ENCODE data around the gene GRIA1. TPM values are rescaled to one million over a fixed set of nuclear protein-coding genes. Genes with fewer than 3 reads are reported as not detected.

Gene GRIA1
- total and polyA plus RNA-seq, 2 of the 4 experiments (the other 2 are of a cell fraction): 0.48 to 1.3 TPM

DNA sequence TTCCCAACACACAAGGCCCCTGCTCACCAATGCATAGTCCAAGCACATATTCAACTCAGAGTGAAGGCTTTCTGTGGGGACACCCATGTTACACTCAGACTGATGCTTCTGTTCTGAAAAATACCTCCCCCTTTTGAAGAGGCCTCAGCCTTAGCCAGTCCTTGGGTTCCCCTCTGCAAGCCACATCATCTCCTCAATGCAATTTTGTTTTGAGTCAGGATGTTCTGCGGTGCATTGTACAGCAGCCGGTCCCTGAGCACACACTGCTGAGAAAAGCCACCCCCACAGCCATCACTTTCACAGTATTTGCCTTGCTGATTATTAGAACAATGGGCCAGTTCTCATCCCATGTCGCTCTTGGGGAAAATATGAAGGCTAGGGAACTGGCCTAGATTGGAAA lies 307.0 kb downstream of the GRIA1 start:
- no peak overlapping the region for H2BK5ac ChIP-seq (ENCODE audit: low read depth, low read length, poor library complexity, severe bottlenecking)
- ATAC-seq (ENCODE audit: low read depth) (no peak), DNase-seq (no peak)
- no peaks in the 10 kb centered on the region for H3K36me3 ChIP-seq (ENCODE audit: control insufficient read depth, insufficient read depth, low read length)
- no peak overlapping the region for H4K5ac ChIP-seq (ENCODE audit: low read depth, low read length)
- H3K4me1 ChIP-seq (ENCODE audit: control insufficient read depth, insufficient read depth, low read length): 0 out of 2 replicates have a peak, but pooled peaks cover 3% of the 10 kb centered on the region
- H2AK5ac ChIP-seq (ENCODE audit: low read depth, low read length): no peak overlapping the region
- no peaks in the 10 kb centered on the region; the same call in 1 of the 2 replicates for H3K9me3 ChIP-seq (ENCODE audit: control insufficient read depth, insufficient read depth, low read length)
- H3K4ac ChIP-seq (ENCODE audit: low read depth, low read length): no peak overlapping the region
- H4K91ac ChIP-seq (ENCODE audit: insufficient read depth, low read depth, low read length): no peak overlapping the region
- H2AFZ ChIP-seq (replicated peaks; ENCODE audit: low read length, poor library complexity): no peak overlapping the region
- BruUV-seq (replicated peaks): no TSS peak
- no peak overlapping the region for H3K27ac ChIP-seq (ENCODE audit: insufficient read depth, low read length)
- no peaks in the 10 kb centered on the region for H4K20me1 ChIP-seq (ENCODE audit: insufficient read depth, low read length)
- no peak overlapping the region for H3K9ac ChIP-seq (ENCODE audit: low read depth, low read length)
- in situ Hi-C loops (cut with MboI; ENCODE audit: low sequenced_read_pairs) (no loop called here), intact Hi-C loops (cut with micrococcal nuclease) (no loop called here), dilution Hi-C loops (cut with HindIII; ENCODE audit: low sequenced_read_pairs, unreplicated experiment) (no loop called here)
- H2BK20ac ChIP-seq (ENCODE audit: low read depth, low read length): no peak overlapping the region
- no peaks in the 10 kb centered on the region for H3K9me1 ChIP-seq (ENCODE audit: insufficient read depth, low read length)
- H3K4me3 ChIP-seq (ENCODE audit: insufficient read depth, low read depth, low read length): no peak overlapping the region
- no peak overlapping the region for H3K4me2 ChIP-seq (ENCODE audit: low read depth, low read length)
- H4K8ac ChIP-seq (ENCODE audit: low read depth in 2 of 2, low read length in 2 of 2): no peak overlapping the region
- no CpG with 5 or more reads among the region's 3 CpGs for WGBS, 2 experiments (ENCODE audit: extremely low coverage in 2 of 2, insufficient read length in 1 of 2)
- TF ChIP-seq BHLHE40 (IDR thresholded peaks at IDR 0.05; ENCODE audit: low read depth, low read length) (no peak), FOS (IDR thresholded peaks at IDR 0.05; ENCODE audit: low read depth, low read length) (no peak)
- no peak overlapping the region for H2AK9ac ChIP-seq (replicated peaks; ENCODE audit: low read depth, low read length, poor library complexity)
- H3K79me1 ChIP-seq (ENCODE audit: low read depth in 1 of 2, low read length in 2 of 2): no peaks in the 10 kb centered on the region
- CTCF ChIA-PET: no interaction called here
- no peak overlapping the region; the same call in 1 of the 2 replicates for H3K14ac ChIP-seq (replicated peaks; ENCODE audit: low read depth, low read length)
- H2BK15ac ChIP-seq (ENCODE audit: low read depth, low read length): no peak overlapping the region
- H3K18ac ChIP-seq (ENCODE audit: low read depth, low read length): no peak overlapping the region
- no peak overlapping the region for H2BK120ac ChIP-seq (ENCODE audit: low read depth, low read length)
- H3K27me3 ChIP-seq (ENCODE audit: control insufficient read depth, insufficient read depth, low read length): no peaks in the 10 kb centered on the region
- POLR2A ChIA-PET (ENCODE audit: unreplicated experiment): no interaction called here
- no peak overlapping the region for H3K23ac ChIP-seq (ENCODE audit: low read depth, low read length)
- no peak overlapping the region for H3K56ac ChIP-seq (ENCODE audit: extremely low read depth, insufficient read depth, low read length)
